HepG2 (cell line): ENCODE measurements around the gene WNT3. TPM values are rescaled to one million over a fixed set of nuclear protein-coding genes. Genes with fewer than 3 reads are reported as not detected.

Experiments used
- ATF7-NPFF ChIP-seq: sonication (generic); formaldehyde crosslinking; IDR thresholded peaks from 2 replicates; pipeline ENCODE4 v1.8.1; 2023; ENCODE audit warnings: mild to moderate bottlenecking, low read depth, missing genetic modification reagents, moderate library complexity
- HDAC1 ChIP-seq: sonication (generic); formaldehyde crosslinking; IDR thresholded peaks from 2 replicates; pipeline ENCODE4 v1.5.1; 2020; ENCODE audit warnings: mild to moderate bottlenecking, missing genetic modification reagents
- MEIS1 ChIP-seq: sonication (generic); formaldehyde crosslinking; IDR thresholded peaks from 2 replicates; pipeline ENCODE4 v1.9.0; 2021; ENCODE audit warnings: mild to moderate bottlenecking, missing genetic modification reagents, moderate library complexity, borderline replicate concordance
- RARA ChIP-seq: IDR thresholded peaks from 2 replicates; pipeline ENCODE4 v1.6.1; 2016; ENCODE audit warnings: missing genetic modification reagents, missing compliant biosample characterization
- SALL1 ChIP-seq: sonication (generic); formaldehyde crosslinking; IDR thresholded peaks from 2 replicates; pipeline ENCODE4 v1.8.0; 2022; ENCODE audit warnings: mild to moderate bottlenecking, missing genetic modification reagents
- STAG1 ChIP-seq: sonication (generic); formaldehyde crosslinking; IDR thresholded peaks from 2 replicates; pipeline ENCODE4 v1.4.0; 2020; ENCODE audit warnings: missing genetic modification reagents
- TOPORS ChIP-seq: sonication (generic); formaldehyde crosslinking; IDR thresholded peaks from 2 replicates; pipeline ENCODE4 v1.8.0; 2023; ENCODE audit warnings: mild to moderate bottlenecking, missing genetic modification reagents
- ZNF652 ChIP-seq: IDR thresholded peaks from 2 replicates; pipeline ENCODE4 v1.6.1; 2016; ENCODE audit warnings: low read depth, borderline replicate concordance
- ZNF761 ChIP-seq: sonication (generic); formaldehyde crosslinking; conservative IDR thresholded peaks from 2 replicates; pipeline ENCODE4 v1.4.0; 2020; ENCODE audit warnings: mild to moderate bottlenecking, missing genetic modification reagents
- polyA plus RNA-seq, 8 experiments: library from polyadenylated mRNA; depleted of rRNA in 3 of 8; stranded (reverse) in 7 of 8; unstranded in 1 of 8; fragments of >200 nt; fragmentation: Illumina TruSeq in 4 of 8; extraction: Trizol in 4 of 8; gene quantifications; 2 replicates each; pipeline versions ENCODE4 v1.2.1 to v1.2.3, GENCODE V29; 2011 to 2016; ENCODE audit warnings: low read depth in 4 of 8, missing spikeins in 1 of 8, mixed read lengths in 1 of 8; ENCODE audit not compliant: insufficient read depth in 1 of 8
- total RNA-seq, 5 experiments: library from RNA; depleted of rRNA; stranded (reverse); fragments of >200 nt; fragmentation: Illumina TruSeq; extraction: Trizol; gene quantifications; 2 replicates each; pipeline ENCODE4 v1.2.3, GENCODE V29; 2016; ENCODE audit warnings: low read depth in 1 of 5
- TF ChIP-seq, protein P1 (sequence below): sonication (generic); formaldehyde crosslinking; IDR thresholded peaks from one replicate; pipeline ENCODE4 v1.5.1; 2020; ENCODE audit warnings: mild to moderate bottlenecking, missing genetic modification reagents; ENCODE audit errors: not compliant biosample characterization
- TF ChIP-seq, protein P2 (sequence below): sonication (generic); formaldehyde crosslinking; IDR thresholded peaks from 2 replicates; pipeline ENCODE4 v1.5.0; 2020; ENCODE audit warnings: mild to moderate bottlenecking, missing genetic modification reagents, borderline replicate concordance
- TF ChIP-seq, protein P3 (sequence below): sonication (generic); formaldehyde crosslinking; IDR thresholded peaks from 2 replicates; pipeline ENCODE4 v1.8.0; 2022; ENCODE audit warnings: mild to moderate bottlenecking, missing genetic modification reagents; ENCODE audit not compliant: insufficient replicate concordance
- TF ChIP-seq, protein P4 (sequence below): sonication (generic); formaldehyde crosslinking; IDR thresholded peaks from 2 replicates; pipeline ENCODE4 v1.8.1; 2023; ENCODE audit warnings: missing genetic modification reagents, mild to moderate bottlenecking, borderline replicate concordance

The WNT3 gene
- total and polyA plus RNA-seq, 2 of the 13 experiments (the other 11 are each of a cell fraction or from before 2014, with no cell fraction given) = 8.5 to 10.3 TPM

- no peak for TF ChIP-seq ATF7-NPFF (CRISPR knock-in tag)
- TF ChIP-seq, protein P1, sequence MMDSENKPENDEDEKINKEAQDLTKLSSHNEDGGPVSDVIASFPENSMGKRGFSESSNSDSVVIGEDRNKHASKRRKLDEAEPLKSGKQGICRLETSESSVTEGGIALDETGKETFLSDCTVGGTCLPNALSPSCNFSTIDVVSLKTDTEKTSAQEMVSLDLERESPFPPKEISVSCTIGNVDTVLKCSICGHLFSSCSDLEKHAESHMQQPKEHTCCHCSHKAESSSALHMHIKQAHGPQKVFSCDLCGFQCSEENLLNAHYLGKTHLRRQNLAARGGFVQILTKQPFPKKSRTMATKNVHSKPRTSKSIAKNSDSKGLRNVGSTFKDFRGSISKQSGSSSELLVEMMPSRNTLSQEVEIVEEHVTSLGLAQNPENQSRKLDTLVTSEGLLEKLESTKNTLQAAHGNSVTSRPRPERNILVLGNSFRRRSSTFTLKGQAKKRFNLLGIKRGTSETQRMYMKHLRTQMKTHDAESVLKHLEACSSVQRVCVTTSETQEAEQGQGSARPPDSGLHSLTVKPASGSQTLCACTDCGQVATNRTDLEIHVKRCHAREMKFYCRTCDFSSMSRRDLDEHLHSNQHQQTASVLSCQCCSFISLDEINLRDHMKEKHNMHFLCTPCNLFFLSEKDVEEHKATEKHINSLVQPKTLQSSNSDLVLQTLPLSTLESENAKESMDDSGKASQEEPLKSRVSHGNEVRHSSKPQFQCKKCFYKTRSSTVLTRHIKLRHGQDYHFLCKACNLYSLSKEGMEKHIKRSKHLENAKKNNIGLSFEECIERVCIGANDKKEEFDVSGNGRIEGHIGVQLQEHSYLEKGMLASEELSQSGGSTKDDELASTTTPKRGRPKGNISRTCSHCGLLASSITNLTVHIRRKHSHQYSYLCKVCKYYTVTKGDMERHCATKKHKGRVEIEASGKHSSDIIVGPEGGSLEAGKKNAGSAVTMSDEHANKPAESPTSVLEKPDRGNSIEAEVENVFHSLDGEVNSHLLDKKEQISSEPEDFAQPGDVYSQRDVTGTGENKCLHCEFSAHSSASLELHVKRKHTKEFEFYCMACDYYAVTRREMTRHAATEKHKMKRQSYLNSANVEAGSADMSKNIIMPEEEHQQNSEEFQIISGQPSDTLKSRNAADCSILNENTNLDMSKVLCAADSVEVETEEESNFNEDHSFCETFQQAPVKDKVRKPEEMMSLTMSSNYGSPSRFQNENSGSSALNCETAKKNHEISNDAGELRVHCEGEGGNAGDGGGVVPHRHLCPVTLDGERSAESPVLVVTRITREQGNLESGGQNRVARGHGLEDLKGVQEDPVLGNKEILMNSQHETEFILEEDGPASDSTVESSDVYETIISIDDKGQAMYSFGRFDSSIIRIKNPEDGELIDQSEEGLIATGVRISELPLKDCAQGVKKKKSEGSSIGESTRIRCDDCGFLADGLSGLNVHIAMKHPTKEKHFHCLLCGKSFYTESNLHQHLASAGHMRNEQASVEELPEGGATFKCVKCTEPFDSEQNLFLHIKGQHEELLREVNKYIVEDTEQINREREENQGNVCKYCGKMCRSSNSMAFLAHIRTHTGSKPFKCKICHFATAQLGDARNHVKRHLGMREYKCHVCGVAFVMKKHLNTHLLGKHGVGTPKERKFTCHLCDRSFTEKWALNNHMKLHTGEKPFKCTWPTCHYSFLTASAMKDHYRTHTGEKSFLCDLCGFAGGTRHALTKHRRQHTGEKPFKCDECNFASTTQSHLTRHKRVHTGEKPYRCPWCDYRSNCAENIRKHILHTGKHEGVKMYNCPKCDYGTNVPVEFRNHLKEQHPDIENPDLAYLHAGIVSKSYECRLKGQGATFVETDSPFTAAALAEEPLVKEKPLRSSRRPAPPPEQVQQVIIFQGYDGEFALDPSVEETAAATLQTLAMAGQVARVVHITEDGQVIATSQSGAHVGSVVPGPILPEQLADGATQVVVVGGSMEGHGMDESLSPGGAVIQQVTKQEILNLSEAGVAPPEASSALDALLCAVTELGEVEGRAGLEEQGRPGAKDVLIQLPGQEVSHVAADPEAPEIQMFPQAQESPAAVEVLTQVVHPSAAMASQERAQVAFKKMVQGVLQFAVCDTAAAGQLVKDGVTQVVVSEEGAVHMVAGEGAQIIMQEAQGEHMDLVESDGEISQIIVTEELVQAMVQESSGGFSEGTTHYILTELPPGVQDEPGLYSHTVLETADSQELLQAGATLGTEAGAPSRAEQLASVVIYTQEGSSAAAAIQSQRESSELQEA (CRISPR knock-in tag) = no peak
- TF ChIP-seq, protein P2, sequence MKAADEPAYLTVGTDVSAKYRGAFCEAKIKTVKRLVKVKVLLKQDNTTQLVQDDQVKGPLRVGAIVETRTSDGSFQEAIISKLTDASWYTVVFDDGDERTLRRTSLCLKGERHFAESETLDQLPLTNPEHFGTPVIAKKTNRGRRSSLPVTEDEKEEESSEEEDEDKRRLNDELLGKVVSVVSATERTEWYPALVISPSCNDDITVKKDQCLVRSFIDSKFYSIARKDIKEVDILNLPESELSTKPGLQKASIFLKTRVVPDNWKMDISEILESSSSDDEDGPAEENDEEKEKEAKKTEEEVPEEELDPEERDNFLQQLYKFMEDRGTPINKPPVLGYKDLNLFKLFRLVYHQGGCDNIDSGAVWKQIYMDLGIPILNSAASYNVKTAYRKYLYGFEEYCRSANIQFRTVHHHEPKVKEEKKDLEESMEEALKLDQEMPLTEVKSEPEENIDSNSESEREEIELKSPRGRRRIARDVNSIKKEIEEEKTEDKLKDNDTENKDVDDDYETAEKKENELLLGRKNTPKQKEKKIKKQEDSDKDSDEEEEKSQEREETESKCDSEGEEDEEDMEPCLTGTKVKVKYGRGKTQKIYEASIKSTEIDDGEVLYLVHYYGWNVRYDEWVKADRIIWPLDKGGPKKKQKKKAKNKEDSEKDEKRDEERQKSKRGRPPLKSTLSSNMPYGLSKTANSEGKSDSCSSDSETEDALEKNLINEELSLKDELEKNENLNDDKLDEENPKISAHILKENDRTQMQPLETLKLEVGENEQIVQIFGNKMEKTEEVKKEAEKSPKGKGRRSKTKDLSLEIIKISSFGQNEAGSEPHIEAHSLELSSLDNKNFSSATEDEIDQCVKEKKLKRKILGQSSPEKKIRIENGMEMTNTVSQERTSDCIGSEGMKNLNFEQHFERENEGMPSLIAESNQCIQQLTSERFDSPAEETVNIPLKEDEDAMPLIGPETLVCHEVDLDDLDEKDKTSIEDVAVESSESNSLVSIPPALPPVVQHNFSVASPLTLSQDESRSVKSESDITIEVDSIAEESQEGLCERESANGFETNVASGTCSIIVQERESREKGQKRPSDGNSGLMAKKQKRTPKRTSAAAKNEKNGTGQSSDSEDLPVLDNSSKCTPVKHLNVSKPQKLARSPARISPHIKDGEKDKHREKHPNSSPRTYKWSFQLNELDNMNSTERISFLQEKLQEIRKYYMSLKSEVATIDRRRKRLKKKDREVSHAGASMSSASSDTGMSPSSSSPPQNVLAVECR = 0 out of 2 replicates have a peak, but pooled peaks have one; percentile 29
- no peak for TF ChIP-seq ZNF652 (CRISPR knock-in tag)
- TF ChIP-seq RARA (CRISPR knock-in tag) = 0 out of 2 replicates have a peak, but pooled peaks have one; percentile 7
- TF ChIP-seq HDAC1 = peak; percentile 29; the same call in 1 of the 2 replicates
- TF ChIP-seq, protein P3, sequence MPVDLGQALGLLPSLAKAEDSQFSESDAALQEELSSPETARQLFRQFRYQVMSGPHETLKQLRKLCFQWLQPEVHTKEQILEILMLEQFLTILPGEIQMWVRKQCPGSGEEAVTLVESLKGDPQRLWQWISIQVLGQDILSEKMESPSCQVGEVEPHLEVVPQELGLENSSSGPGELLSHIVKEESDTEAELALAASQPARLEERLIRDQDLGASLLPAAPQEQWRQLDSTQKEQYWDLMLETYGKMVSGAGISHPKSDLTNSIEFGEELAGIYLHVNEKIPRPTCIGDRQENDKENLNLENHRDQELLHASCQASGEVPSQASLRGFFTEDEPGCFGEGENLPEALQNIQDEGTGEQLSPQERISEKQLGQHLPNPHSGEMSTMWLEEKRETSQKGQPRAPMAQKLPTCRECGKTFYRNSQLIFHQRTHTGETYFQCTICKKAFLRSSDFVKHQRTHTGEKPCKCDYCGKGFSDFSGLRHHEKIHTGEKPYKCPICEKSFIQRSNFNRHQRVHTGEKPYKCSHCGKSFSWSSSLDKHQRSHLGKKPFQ = no peak
- TF ChIP-seq, protein P4, sequence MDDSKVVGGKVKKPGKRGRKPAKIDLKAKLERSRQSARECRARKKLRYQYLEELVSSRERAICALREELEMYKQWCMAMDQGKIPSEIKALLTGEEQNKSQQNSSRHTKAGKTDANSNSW (CRISPR knock-in tag) = no peak
- TF ChIP-seq MEIS1 (CRISPR knock-in tag) = peak; percentile 32; the same call in 1 of the 2 replicates
- TF ChIP-seq STAG1 = peak; percentile 18; the same call in 1 of the 2 replicates
- 0 out of 2 replicates have a peak, but pooled peaks have one; percentile 38 for TF ChIP-seq ZNF761 (CRISPR knock-in tag)
- TF ChIP-seq TOPORS (CRISPR knock-in tag) = no peak
- peak; percentile 31; the same call in 1 of the 2 replicates for TF ChIP-seq SALL1 (CRISPR knock-in tag)
Observed at GRCh38 chr17:46832945-46833839, 14.7 kb upstream of the WNT3 start (continued).
